KMS-11 (cell line): Measurements from ENCODE around the gene TIMM10.
A peak's percentile ranks its signal among the peaks of the same experiment; 100 is the strongest.

Source experiments
- H2AFZ ChIP-seq: fragments of 200-600 bp; sonication (generic); 2 replicates; pipeline ENCODE4 v1.6.1; 2016; ENCODE audit warnings: antibody characterized with exemption, mixed run types, low read depth
- H3K27ac ChIP-seq: fragments of 200-600 bp; sonication (generic); 2 replicates; pipeline ENCODE4 v1.6.1; 2016; ENCODE audit warnings: mild to moderate bottlenecking, mixed run types
- H3K27me3 ChIP-seq: fragments of 200-600 bp; sonication (generic); 2 replicates; pipeline ENCODE4 v1.6.1; 2017; ENCODE audit warnings: mild to moderate bottlenecking, low read depth, mixed run types, moderate library complexity; ENCODE audit not compliant: insufficient read depth
- H3K36me3 ChIP-seq: fragments of 200-600 bp; sonication (generic); 2 replicates; pipeline ENCODE4 v1.6.1; 2017; ENCODE audit warnings: mild to moderate bottlenecking, mixed run types; ENCODE audit not compliant: insufficient read depth
- H3K4me1 ChIP-seq: fragments of 200-600 bp; sonication (generic); 2 replicates; pipeline ENCODE4 v1.6.1; 2016; ENCODE audit warnings: mild to moderate bottlenecking, low read depth, mixed run types; ENCODE audit not compliant: poor library complexity, severe bottlenecking
- H3K4me2 ChIP-seq: fragments of 200-600 bp; sonication (generic); 2 replicates; pipeline ENCODE4 v1.7.0; 2016; ENCODE audit warnings: mild to moderate bottlenecking, mixed run types
- H3K4me3 ChIP-seq: fragments of 200-600 bp; sonication (generic); IDR thresholded peaks from 2 replicates; pipeline ENCODE4 v1.6.1; 2017; ENCODE audit warnings: low read depth, low read length, mixed read lengths; ENCODE audit not compliant: insufficient read depth
- H3K79me2 ChIP-seq: fragments of 200-600 bp; sonication (generic); 2 replicates; pipeline ENCODE4 v1.6.1; 2016; ENCODE audit warnings: low read depth, mixed run types; ENCODE audit not compliant: insufficient read depth
- H3K9ac ChIP-seq: fragments of 200-600 bp; sonication (generic); 2 replicates; pipeline ENCODE4 v1.6.1; 2016; ENCODE audit warnings: mild to moderate bottlenecking, mixed run types
- H4K20me1 ChIP-seq: fragments of 200-600 bp; sonication (generic); 2 replicates; pipeline ENCODE4 v1.6.1; 2016; ENCODE audit warnings: mild to moderate bottlenecking, mixed run types; ENCODE audit not compliant: insufficient read depth
- CTCF ChIP-seq: fragments of 200-600 bp; sonication (generic); conservative IDR thresholded peaks from 2 replicates; pipeline ENCODE4 v1.6.1; 2017; ENCODE audit warnings: low read depth, mild to moderate bottlenecking, antibody characterized with exemption, low read length, moderate library complexity, mixed read lengths

TIMM10 gene

GRCh38 chr11:57530596-57531507, at the start of gene TIMM10:
Gene TIMM10, minus strand, starts transcription at chr11:57530754. Its CDS starts 565 bp downstream, at chr11:57530189.
- peaks cover 26% of the 10 kb centered on the region for H3K4me1 ChIP-seq
- no peaks in the 10 kb centered on the region for H4K20me1 ChIP-seq
- no peaks in the 10 kb centered on the region for H3K27me3 ChIP-seq
- H3K27ac ChIP-seq = peak within 1 kb of the TSS; percentile 44; the same call in 1 of the 2 replicates
- no peak within 1 kb of the TSS for H3K4me3 ChIP-seq
- H3K36me3 ChIP-seq = no peaks in the 10 kb centered on the region
- H3K4me2 ChIP-seq = peak within 1 kb of the TSS; percentile 95
- H2AFZ ChIP-seq = peak within 1 kb of the TSS; percentile 96
- no peak for TF ChIP-seq CTCF
- peak within 1 kb of the TSS; percentile 78 for H3K9ac ChIP-seq
- H3K79me2 ChIP-seq = peaks cover 19% of the 10 kb centered on the region

GRCh38 chr11:57574061-57574460, 43.5 kb upstream of the TIMM10 start:
- Histone ChIP-seq H3K79me2 (no peaks in the 10 kb centered on the region), H3K9ac (no peak overlapping the region), H3K4me1 (no peaks in the 10 kb centered on the region), H3K27ac (no peak overlapping the region), H2AFZ (no peak overlapping the region), H3K4me3 (no peak overlapping the region), H4K20me1 (no peaks in the 10 kb centered on the region), H3K4me2 (no peak overlapping the region), H3K27me3 (no peaks in the 10 kb centered on the region), H3K36me3 (no peaks in the 10 kb centered on the region)
- no peak for TF ChIP-seq CTCF

GRCh38 chr11:57571606-57572005, 41.1 kb upstream of the TIMM10 start:
- H3K79me2 ChIP-seq = peaks cover 6% of the 10 kb centered on the region; the same call in 1 of the 2 replicates
- H2AFZ ChIP-seq = no peak overlapping the region
- TF ChIP-seq CTCF = no peak

GRCh38 chr11:57568330-57568766, 37.8 kb upstream of the TIMM10 start:
- Histone ChIP-seq H3K79me2 (peaks cover 21% of the 10 kb centered on the region), H3K9ac (peak overlapping the region; percentile 79; the same call in 1 of the 2 replicates), H2AFZ (peak overlapping the region; percentile 97), H3K27me3 (no peaks in the 10 kb centered on the region), H3K27ac (peak overlapping the region; percentile 73), H3K4me3 (no peak overlapping the region), H3K4me1 (peaks cover 17% of the 10 kb centered on the region), H4K20me1 (no peaks in the 10 kb centered on the region), H3K36me3 (no peaks in the 10 kb centered on the region), H3K4me2 (peak overlapping the region; percentile 80)
- TF ChIP-seq CTCF = peak; percentile 56

More at GRCh38 chr11:57571606-57572005, 41.1 kb upstream of the TIMM10 start:
- no peak overlapping the region for H3K4me3 ChIP-seq
- no peaks in the 10 kb centered on the region for H3K36me3 ChIP-seq
- peaks cover 4% of the 10 kb centered on the region for H3K4me1 ChIP-seq
- H3K27ac ChIP-seq = no peak overlapping the region
- no peaks in the 10 kb centered on the region for H4K20me1 ChIP-seq
- H3K9ac ChIP-seq = no peak overlapping the region
- no peaks in the 10 kb centered on the region for H3K27me3 ChIP-seq
- no peak overlapping the region for H3K4me2 ChIP-seq
